ENCODE results near the gene UNC45B. TPM values are rescaled to one million over a fixed set of nuclear protein-coding genes. Genes with fewer than 3 reads are reported as not detected.
"Not testable (repeated sequence)": the region's sequence is repeated elsewhere in the genome, so short reads cannot be mapped to it uniquely, and the experiment has no call there.

The UNC45B gene
- total RNA-seq, 1 experiment from 2014 or later = not detected

GRCh38 chr17:35227546-35227945, 79.9 kb downstream of the UNC45B start:
- Mint-ChIP-seq H3K36me3 (ENCODE audit: insufficient read depth, unreplicated experiment) (no peaks in the 10 kb centered on the region), H3K4me3 (ENCODE audit: unreplicated experiment) (no peak overlapping the region), H3K9me3 (ENCODE audit: unreplicated experiment) (peaks cover 17% of the 10 kb centered on the region), H3K4me1 (ENCODE audit: low read depth, unreplicated experiment) (no peaks in the 10 kb centered on the region), H3K27ac (ENCODE audit: unreplicated experiment) (no peak overlapping the region), H3K27me3 (ENCODE audit: insufficient read depth, unreplicated experiment) (peaks cover 11% of the 10 kb centered on the region)
- Histone ChIP-seq H3K9me3 (0 out of 2 replicates have a peak, but pooled peaks cover under 1% of the 10 kb centered on the region), H3K4me1 (no peaks in the 10 kb centered on the region), H3K27me3 (replicated peaks; ENCODE audit: control insufficient read depth, insufficient read depth, low read length) (no peaks in the 10 kb centered on the region), H3K36me3 (ENCODE audit: control insufficient read depth, insufficient read depth, low read length) (no peaks in the 10 kb centered on the region; the same call in 1 of the 2 replicates), H3K4me3 (ENCODE audit: low read depth, low read length) (no peak overlapping the region)
- CTCF ChIA-PET = no interaction called here
- DNase-seq = no peak
- POLR2A ChIA-PET = no interaction called here
- intact Hi-C loops (cut with micrococcal nuclease; ENCODE audit: unreplicated experiment) = no loop called here
- no peak for TF ChIP-seq CTCF (IDR thresholded peaks at IDR 0.05; ENCODE audit: insufficient read depth in 1 of 2, low read depth in 1 of 2, low read length in 1 of 2, severe bottlenecking in 1 of 2, unreplicated experiment in 1 of 2)
- BruUV-seq (replicated peaks) = no TSS peak

- TF ChIP-seq CTCF (IDR thresholded peaks at IDR 0.05; ENCODE audit: insufficient read depth in 1 of 2, low read depth in 1 of 2, low read length in 1 of 2, severe bottlenecking in 1 of 2, unreplicated experiment in 1 of 2) = no peak
- BruUV-seq (replicated peaks) = no TSS peak
- POLR2A ChIA-PET = no interaction called here
- H3K9me3 Mint-ChIP-seq (ENCODE audit: unreplicated experiment) = no peaks in the 10 kb centered on the region
- H3K27ac Mint-ChIP-seq (ENCODE audit: unreplicated experiment) = no peak overlapping the region
- Histone ChIP-seq H3K4me1 (no peaks in the 10 kb centered on the region), H3K36me3 (ENCODE audit: control insufficient read depth, insufficient read depth, low read length) (no peaks in the 10 kb centered on the region; the same call in 1 of the 2 replicates), H3K4me3 (ENCODE audit: low read depth, low read length) (no peak overlapping the region), H3K27me3 (replicated peaks; ENCODE audit: control insufficient read depth, insufficient read depth, low read length) (no peaks in the 10 kb centered on the region; the same call in 1 of the 2 replicates), H3K9me3 (no peaks in the 10 kb centered on the region)
- H3K4me1 Mint-ChIP-seq (ENCODE audit: low read depth, unreplicated experiment) = no peaks in the 10 kb centered on the region
- DNase-seq = no peak
- CTCF ChIA-PET = no interaction called here
- no peak overlapping the region for H3K4me3 Mint-ChIP-seq (ENCODE audit: unreplicated experiment)
- no peaks in the 10 kb centered on the region for H3K36me3 Mint-ChIP-seq (ENCODE audit: insufficient read depth, unreplicated experiment)
- intact Hi-C loops (cut with micrococcal nuclease; ENCODE audit: unreplicated experiment) = no loop called here
- peaks cover 8% of the 10 kb centered on the region for H3K27me3 Mint-ChIP-seq (ENCODE audit: insufficient read depth, unreplicated experiment)
Measured at GRCh38 chr17:35229638-35230037, 82.0 kb downstream of the UNC45B start.

- POLR2A ChIA-PET; BruUV-seq (replicated peaks): not testable (repeated sequence)
Measured at GRCh38 chr17:35234315-35234714, 86.7 kb downstream of the UNC45B start.

GRCh38 chr17:35235289-35235688, 87.7 kb downstream of the UNC45B start:
- TF ChIP-seq CTCF (IDR thresholded peaks at IDR 0.05; ENCODE audit: insufficient read depth in 1 of 2, low read depth in 1 of 2, low read length in 1 of 2, severe bottlenecking in 1 of 2, unreplicated experiment in 1 of 2) = no peak
- Histone ChIP-seq H3K4me3 (ENCODE audit: low read depth, low read length) (no peak overlapping the region), H3K9me3 (no peaks in the 10 kb centered on the region), H3K4me1 (no peaks in the 10 kb centered on the region), H3K36me3 (ENCODE audit: control insufficient read depth, insufficient read depth, low read length) (no peaks in the 10 kb centered on the region), H3K27me3 (replicated peaks; ENCODE audit: control insufficient read depth, insufficient read depth, low read length) (no peaks in the 10 kb centered on the region; the same call in none of the 2 replicates)
- H3K9me3 Mint-ChIP-seq (ENCODE audit: unreplicated experiment) = no peaks in the 10 kb centered on the region
- H3K36me3 Mint-ChIP-seq (ENCODE audit: insufficient read depth, unreplicated experiment) = no peaks in the 10 kb centered on the region
- CTCF ChIA-PET = no interaction called here
- intact Hi-C loops (cut with micrococcal nuclease; ENCODE audit: unreplicated experiment) = no loop called here
- no peak overlapping the region for H3K4me3 Mint-ChIP-seq (ENCODE audit: unreplicated experiment)
- no peak overlapping the region for H3K27ac Mint-ChIP-seq (ENCODE audit: unreplicated experiment)
- POLR2A ChIA-PET = no interaction called here
- BruUV-seq (replicated peaks) = no TSS peak
- no peak for DNase-seq
- H3K4me1 Mint-ChIP-seq (ENCODE audit: low read depth, unreplicated experiment) = no peaks in the 10 kb centered on the region
- H3K27me3 Mint-ChIP-seq (ENCODE audit: insufficient read depth, unreplicated experiment) = peaks cover 14% of the 10 kb centered on the region

More at GRCh38 chr17:35234315-35234714, 86.7 kb downstream of the UNC45B start:
- H3K27me3 ChIP-seq (replicated peaks; ENCODE audit: control insufficient read depth, insufficient read depth, low read length); H3K9me3 Mint-ChIP-seq (ENCODE audit: unreplicated experiment); H3K36me3 ChIP-seq (ENCODE audit: control insufficient read depth, insufficient read depth, low read length); DNase-seq; H3K9me3 ChIP-seq; H3K36me3 Mint-ChIP-seq (ENCODE audit: insufficient read depth, unreplicated experiment); H3K27ac Mint-ChIP-seq (ENCODE audit: unreplicated experiment); CTCF ChIA-PET; H3K4me1 ChIP-seq; H3K4me3 Mint-ChIP-seq (ENCODE audit: unreplicated experiment); H3K4me3 ChIP-seq (ENCODE audit: low read depth, low read length); H3K4me1 Mint-ChIP-seq (ENCODE audit: low read depth, unreplicated experiment); intact Hi-C loops (cut with micrococcal nuclease; ENCODE audit: unreplicated experiment): not testable (repeated sequence)
- H3K27me3 Mint-ChIP-seq (ENCODE audit: insufficient read depth, unreplicated experiment) = peaks cover 12% of the 10 kb centered on the region

Data from Caco-2 (cell line).